H1 (cell line): ENCODE measurements around the gene NHEJ1.

Experiments
- BRCA1 ChIP-seq: IDR thresholded peaks from 2 replicates; pipeline ENCODE4 v1.6.1; 2012; ENCODE audit warnings: low read depth, low read length, improper control_type of control experiment
- CREB1 ChIP-seq: IDR thresholded peaks from 2 replicates; pipeline ENCODE4 v1.6.1; 2012; ENCODE audit warnings: inconsistent platforms
- CTCF ChIP-seq, 3 experiments: IDR thresholded peaks; 1 replicate in 2 of 3; 2 replicates in 1 of 3; pipeline versions ENCODE4 v1.5.1 to v1.6.1; 2011; ENCODE audit warnings: low read length in 3 of 3, mild to moderate bottlenecking in 3 of 3, inconsistent platforms in 2 of 3, low read depth in 1 of 3, moderate library complexity in 1 of 3; ENCODE audit not compliant: insufficient read depth in 1 of 3; ENCODE audit errors: control extremely low read depth in 1 of 3
- EP300 ChIP-seq, 2 experiments: IDR thresholded peaks; 1 replicate in 1 of 2; 2 replicates in 1 of 2; pipeline ENCODE4 v1.6.1; 2011 to 2012; ENCODE audit warnings: low read depth in 2 of 2, low read length in 2 of 2, mild to moderate bottlenecking in 2 of 2, borderline replicate concordance in 1 of 2, inconsistent platforms in 1 of 2, moderate library complexity in 1 of 2
- GABPA ChIP-seq: IDR thresholded peaks from 2 replicates; pipeline ENCODE4 v1.6.1; 2011; ENCODE audit warnings: mild to moderate bottlenecking, low read length, moderate library complexity, borderline replicate concordance; ENCODE audit not compliant: insufficient read depth
- GTF2F1 ChIP-seq: IDR thresholded peaks from 2 replicates; pipeline ENCODE4 v1.6.1; 2012; ENCODE audit warnings: low read depth, low read length, improper control_type of control experiment, borderline replicate concordance
- POLR2AphosphoS5 ChIP-seq: IDR thresholded peaks from 2 replicates; pipeline ENCODE4 v1.6.1; 2011; ENCODE audit warnings: low read depth, low read length
- RFX5 ChIP-seq: IDR thresholded peaks from 2 replicates; pipeline ENCODE4 v1.6.1; 2011; ENCODE audit warnings: low read depth, low read length, improper control_type of control experiment, borderline replicate concordance
- SIN3A ChIP-seq, 2 experiments: IDR thresholded peaks in 1 of 2; conservative IDR thresholded peaks in 1 of 2; 2 replicates each; pipeline ENCODE4 v1.6.1; 2011 to 2012; ENCODE audit warnings: low read length in 2 of 2, improper control_type of control experiment in 1 of 2, low read depth in 1 of 2, mild to moderate bottlenecking in 1 of 2
- SP1 ChIP-seq: IDR thresholded peaks from 2 replicates; pipeline ENCODE4 v1.6.1; 2011; ENCODE audit warnings: low read depth, low read length
- TAF1 ChIP-seq: IDR thresholded peaks from 2 replicates; pipeline ENCODE4 v1.6.1; 2011; ENCODE audit warnings: mild to moderate bottlenecking, low read depth, low read length
- YY1 ChIP-seq: IDR thresholded peaks from 2 replicates; pipeline ENCODE4 v1.6.1; 2011; ENCODE audit warnings: low read depth, mild to moderate bottlenecking, low read length
- TF ChIP-seq, protein P1 (sequence below): IDR thresholded peaks from 2 replicates; pipeline ENCODE4 v1.6.1; 2012; ENCODE audit warnings: low read length, inconsistent platforms

GRCh38 chr2:219095406-219095935 is 65.1 kb downstream of the NHEJ1 start:
- no peak for TF ChIP-seq CREB1
- TF ChIP-seq YY1: no peak
- no peak for TF ChIP-seq GABPA
- no peak for TF ChIP-seq GTF2F1
- no peak for TF ChIP-seq SP1
- no peak for TF ChIP-seq RFX5
- TF ChIP-seq SIN3A (conservative IDR thresholded peaks at IDR 0.05 in 1 of 2, IDR thresholded peaks at IDR 0.05 in 1 of 2; ENCODE audit: low read depth in 1 of 2, low read length in 2 of 2): no peak
- TF ChIP-seq BRCA1: no peak
- TF ChIP-seq TAF1: no peak
- TF ChIP-seq POLR2AphosphoS5: no peak
- no peak for TF ChIP-seq EP300 (IDR thresholded peaks at IDR 0.05; ENCODE audit: borderline replicate concordance in 1 of 2, low read depth in 2 of 2, low read length in 2 of 2)
- TF ChIP-seq CTCF (IDR thresholded peaks at IDR 0.05; ENCODE audit: control extremely low read depth in 1 of 3, insufficient read depth in 1 of 3, low read depth in 1 of 3, low read length in 3 of 3): no peak
- TF ChIP-seq, protein P1, sequence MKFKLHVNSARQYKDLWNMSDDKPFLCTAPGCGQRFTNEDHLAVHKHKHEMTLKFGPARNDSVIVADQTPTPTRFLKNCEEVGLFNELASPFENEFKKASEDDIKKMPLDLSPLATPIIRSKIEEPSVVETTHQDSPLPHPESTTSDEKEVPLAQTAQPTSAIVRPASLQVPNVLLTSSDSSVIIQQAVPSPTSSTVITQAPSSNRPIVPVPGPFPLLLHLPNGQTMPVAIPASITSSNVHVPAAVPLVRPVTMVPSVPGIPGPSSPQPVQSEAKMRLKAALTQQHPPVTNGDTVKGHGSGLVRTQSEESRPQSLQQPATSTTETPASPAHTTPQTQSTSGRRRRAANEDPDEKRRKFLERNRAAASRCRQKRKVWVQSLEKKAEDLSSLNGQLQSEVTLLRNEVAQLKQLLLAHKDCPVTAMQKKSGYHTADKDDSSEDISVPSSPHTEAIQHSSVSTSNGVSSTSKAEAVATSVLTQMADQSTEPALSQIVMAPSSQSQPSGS: no peak
